Ishikawa (cell line): ENCODE measurements around the gene FHIT.

Experiments
- EGR1 ChIP-seq: IDR thresholded peaks from 2 replicates; pipeline ENCODE4 v1.6.1; 2012
- EP300 ChIP-seq: IDR thresholded peaks from 2 replicates; pipeline ENCODE4 v1.6.1; 2012; ENCODE audit warnings: borderline replicate concordance
- TEAD4 ChIP-seq: IDR thresholded peaks from 2 replicates; pipeline ENCODE4 v1.6.1; 2012
- YY1 ChIP-seq: IDR thresholded peaks from 2 replicates; pipeline ENCODE4 v1.6.1; 2012; ENCODE audit warnings: low read depth

DNA sequence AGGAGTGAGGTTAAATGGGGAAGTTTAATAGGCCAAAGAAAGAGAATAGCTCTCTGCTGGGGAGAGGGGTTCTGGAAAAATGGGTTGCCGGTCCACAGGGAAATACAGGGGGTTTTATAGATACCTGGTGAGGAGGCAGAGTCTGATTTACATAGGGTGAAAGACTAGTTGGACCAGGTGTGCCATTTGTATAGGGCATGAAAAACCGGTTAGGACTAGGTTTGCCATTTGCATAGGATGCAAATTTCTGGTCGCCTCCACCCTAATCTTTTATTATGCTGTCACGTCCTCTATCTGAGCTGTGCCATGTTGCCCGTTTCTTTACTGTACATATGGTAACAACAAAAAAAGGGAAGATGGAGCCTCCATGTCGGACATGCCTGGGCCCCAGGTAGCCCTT, 960.1 kb downstream of the FHIT start:
- TF ChIP-seq EP300 = no peak
- TF ChIP-seq TEAD4 = no peak
- no peak for TF ChIP-seq EGR1
- no peak for TF ChIP-seq YY1
